Hindlimb muscle (tissue), 1 donor: ENCODE data around the gene BRI3BP. TPM values are rescaled to one million over a fixed set of nuclear protein-coding genes. Genes with fewer than 3 reads are reported as not detected.
"Not testable (repeated sequence)": the region's sequence is repeated elsewhere in the genome, so short reads cannot be mapped to it uniquely, and the experiment has no call there.

Source experiments
- DNase-seq: peaks from one replicate; pipeline ENCODE4 v3.0.0-alpha.2; 2013
- polyA plus RNA-seq: library from polyadenylated mRNA; unstranded; fragments of 120-200 nt; gene quantifications from one replicate; pipeline ENCODE4 v1.2.1, GENCODE V29; 2013; ENCODE audit not compliant: insufficient read length

The BRI3BP gene
- polyA plus RNA-seq, 1 donor = 2.6 TPM

DNA sequence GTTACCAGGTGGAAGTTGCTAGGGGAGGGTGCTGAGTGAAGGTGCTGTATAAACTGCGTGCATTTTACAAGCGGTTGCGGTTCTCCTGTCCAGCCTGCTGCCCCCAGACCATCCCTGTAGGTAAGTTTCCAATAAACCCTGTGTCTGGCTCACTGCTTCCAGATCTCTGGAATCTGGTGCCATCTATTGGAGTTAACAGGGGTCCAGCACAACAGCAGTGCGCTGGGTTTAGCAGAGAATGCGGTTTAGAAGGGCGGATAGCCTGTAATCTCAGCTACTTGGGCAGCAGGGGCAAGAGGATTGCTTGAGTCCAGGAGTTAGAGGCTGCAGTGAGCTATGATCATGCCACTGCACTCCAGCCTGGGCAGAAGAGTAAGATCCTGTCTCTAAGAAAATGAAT, 76.7 kb downstream of the BRI3BP start:
- no peak for DNase-seq

DNA sequence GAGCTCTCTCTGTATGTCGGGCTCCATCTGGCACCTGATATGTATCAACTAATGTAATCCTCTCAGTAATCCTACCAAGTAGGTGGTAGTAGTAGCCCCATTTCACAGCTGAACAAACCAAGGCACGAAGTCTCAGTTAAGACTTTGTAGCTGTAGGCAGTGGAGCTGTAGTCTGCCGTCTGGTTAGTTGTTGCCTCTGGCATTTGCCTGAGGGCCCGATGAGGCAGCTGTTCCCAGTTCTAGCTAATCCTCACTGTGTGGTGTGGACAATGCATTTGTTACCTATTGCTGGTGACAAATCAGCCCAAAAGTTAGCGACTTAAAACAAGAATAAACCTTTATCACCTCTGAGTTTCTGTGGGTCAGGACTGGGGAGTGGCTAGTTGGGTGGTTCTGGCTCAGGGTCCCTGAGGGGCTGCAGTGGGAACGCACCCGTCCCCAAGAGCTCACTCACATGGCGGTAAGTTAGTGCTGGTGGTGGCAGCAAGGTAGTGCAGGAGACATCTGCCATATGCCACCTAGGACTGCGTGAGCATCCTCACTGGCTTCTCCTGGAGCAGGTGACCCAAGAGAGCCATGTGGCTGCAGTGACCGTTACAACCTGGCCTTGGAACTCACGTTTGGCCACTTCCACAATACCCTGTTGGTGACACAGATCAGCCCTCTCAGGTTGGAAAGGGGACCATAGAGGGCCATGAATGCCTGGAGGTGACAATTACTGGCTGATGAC, 77.4 kb downstream of the BRI3BP start:
- DNase-seq = no peak

GRCh38 chr12:125071456-125071855, 78.0 kb downstream of the BRI3BP start:
- no peak for DNase-seq

DNA sequence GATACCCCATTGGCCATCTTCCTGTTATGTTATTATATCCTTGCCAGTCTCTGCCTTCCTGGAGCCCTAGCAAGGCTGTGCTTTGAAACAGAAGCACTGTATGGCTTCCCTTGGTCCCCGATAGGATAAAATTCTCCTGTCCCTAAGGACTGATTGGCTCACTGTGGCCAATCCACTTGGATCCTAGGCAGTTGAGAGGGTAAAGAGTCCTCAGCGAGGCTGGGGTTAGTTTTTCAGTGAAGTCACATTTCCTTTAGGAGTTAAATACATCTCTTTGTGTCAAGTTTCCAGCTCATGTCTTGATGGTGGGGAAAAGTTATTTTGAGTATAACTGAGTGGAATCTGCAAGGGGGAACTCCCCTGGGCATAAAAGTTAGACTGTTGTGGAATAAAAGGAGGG, 79.1 kb downstream of the BRI3BP start:
- DNase-seq = no peak

DNA sequence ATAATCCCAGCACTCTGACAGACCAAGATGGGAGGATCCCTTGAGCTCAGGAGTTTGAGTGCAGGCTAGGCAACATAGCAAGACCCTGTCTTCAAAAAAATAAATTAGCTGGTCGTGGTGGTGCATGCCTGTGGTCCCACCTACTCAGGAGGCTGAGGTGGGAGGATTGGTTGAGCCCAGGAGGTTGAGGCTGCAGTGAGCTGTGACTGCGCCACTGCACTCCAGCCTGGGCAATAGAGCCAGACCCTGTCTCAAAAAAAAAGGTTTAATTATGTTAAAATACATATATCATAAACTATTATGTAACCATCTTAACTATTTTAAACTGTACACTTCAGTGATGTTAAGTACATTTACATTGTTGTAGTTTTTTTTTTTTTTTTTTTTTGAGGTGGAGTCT, 80.8 kb downstream of the BRI3BP start:
- DNase-seq = not testable (repeated sequence)

- DNase-seq = no peak
Measured at GRCh38 chr12:125076103-125076502, 82.7 kb downstream of the BRI3BP start.

DNA sequence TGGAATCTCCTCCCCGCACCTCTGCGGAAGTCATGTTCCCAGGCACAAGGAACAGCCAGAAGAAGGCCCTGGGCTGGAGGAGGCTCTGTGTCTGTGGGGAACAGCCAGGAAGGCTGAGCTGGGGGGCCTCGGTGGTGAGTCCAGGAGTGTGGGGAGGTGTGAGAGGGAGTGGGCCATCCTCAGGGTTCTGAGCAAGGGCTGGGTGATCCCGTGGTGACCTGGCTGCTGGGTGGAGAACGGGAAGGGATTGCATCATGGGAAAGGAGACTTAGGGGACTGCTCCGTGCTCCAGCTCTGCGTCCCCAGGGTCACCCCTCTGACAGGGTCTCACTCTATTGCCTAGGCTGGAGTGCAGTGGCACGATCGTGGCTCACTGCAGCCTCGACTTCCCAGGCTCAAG, 85.6 kb downstream of the BRI3BP start:
- DNase-seq = no peak

DNA sequence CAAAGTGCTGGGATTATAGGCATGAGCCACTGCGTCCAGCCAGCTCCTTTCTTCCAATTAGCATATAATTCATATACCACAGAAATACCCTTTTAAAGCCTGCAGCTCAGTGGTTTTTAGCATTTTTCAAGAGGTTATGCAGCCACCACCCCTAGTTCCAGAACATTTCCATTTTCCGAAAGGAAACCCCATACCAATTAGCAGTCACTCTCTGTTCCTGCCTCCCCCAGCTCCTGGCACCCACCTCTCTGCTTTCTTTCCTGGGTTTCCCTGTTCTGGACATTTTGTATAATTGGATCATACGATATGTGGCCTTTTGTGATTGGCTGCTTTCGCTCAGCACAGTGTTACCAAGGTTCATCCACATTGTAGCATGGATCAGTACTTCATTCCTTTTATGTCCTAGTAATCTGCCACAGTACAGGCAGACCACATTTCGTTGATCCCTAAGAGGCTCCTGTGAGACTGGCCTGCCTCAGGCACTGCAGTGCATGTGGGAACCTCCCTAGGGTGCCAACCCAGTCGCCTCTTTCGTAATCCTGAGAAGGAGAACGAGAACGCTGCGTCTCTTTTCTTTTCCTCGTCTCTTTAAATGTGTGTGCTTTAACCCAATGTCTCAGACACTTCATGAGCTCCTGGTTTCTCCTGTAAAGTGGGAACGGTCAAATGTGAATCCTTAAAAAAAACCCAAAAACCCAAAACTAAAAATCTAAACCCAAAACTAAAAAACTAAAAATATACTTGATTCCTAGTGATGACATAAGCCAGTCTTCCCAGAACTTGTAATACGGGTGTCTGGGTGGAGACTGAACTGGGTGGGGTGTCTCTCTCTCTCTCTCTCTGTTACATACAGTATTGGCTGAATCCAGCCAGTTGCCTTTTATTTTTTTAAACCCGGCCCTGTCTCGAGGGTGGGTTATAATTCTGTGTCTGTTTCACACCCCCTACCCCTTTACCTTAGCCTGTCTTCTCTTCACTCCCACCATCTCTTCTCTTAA, 86.5 kb downstream of the BRI3BP start:
- DNase-seq = no peak

Other genes with a start within 250 kb of the BRI3BP start
- gene SCARB1, start 129.8 kb upstream of the BRI3BP start, polyA plus RNA-seq = 25.1 TPM
- 802 TPM for gene UBC, start 79.0 kb upstream of the BRI3BP start, polyA plus RNA-seq
- gene DHX37, start 4.5 kb upstream of the BRI3BP start, polyA plus RNA-seq = 11.4 TPM
- 29.2 TPM for gene AACS, start 71.8 kb downstream of the BRI3BP start, polyA plus RNA-seq
- gene TMEM132B, start 192.7 kb downstream of the BRI3BP start, polyA plus RNA-seq = 0.71 TPM